Right atrium auricular region (tissue), 2 donors: ENCODE data around the gene CXCL16. TPM values are rescaled to one million over a fixed set of nuclear protein-coding genes. Genes with fewer than 3 reads are reported as not detected.

Experiments
- DNase-seq: peaks from one replicate; pipeline ENCODE4 v3.0.0-alpha.2; 2019; ENCODE audit warnings: low spot score
- H3K27ac ChIP-seq, 2 donors: fragments of 200-600 bp; sonication (generic); 1 replicate in 1 of 2; 2 replicates in 1 of 2; pipeline ENCODE4 v1.5.1; 2016 to 2019
- H3K27me3 ChIP-seq, 2 donors: fragments of 200-600 bp; sonication (generic); one replicate each; pipeline versions ENCODE4 v1.5.1 to v1.6.0; 2017 to 2019
- H3K36me3 ChIP-seq: fragments of 200-600 bp; sonication (generic); one replicate; pipeline ENCODE4 v1.5.1; 2016
- H3K4me1 ChIP-seq, 2 donors: fragments of 200-600 bp; sonication (generic); one replicate each; pipeline versions ENCODE4 v1.5.1 to v1.6.0; 2017 to 2019
- H3K4me3 ChIP-seq, 2 donors: fragments of 200-600 bp; sonication (generic); 1 replicate in 1 of 2; 2 replicates in 1 of 2; pipeline ENCODE4 v1.5.1; 2017 to 2019; ENCODE audit warnings: mild to moderate bottlenecking in 1 of 2, moderate library complexity in 1 of 2
- H3K9me3 ChIP-seq, 2 donors: fragments of 200-600 bp; sonication (generic); one replicate each; pipeline ENCODE4 v1.5.1; 2019
- total RNA-seq, 2 donors: library from RNA; depleted of rRNA; stranded (reverse); fragments of >200 nt; gene quantifications; one replicate each; pipeline ENCODE4 v1.1.0, GENCODE V29; 2016
- TF ChIP-seq, protein P1 (sequence below), 2 donors: fragments of 200-600 bp; sonication (generic); IDR thresholded peaks; one replicate each; pipeline ENCODE4 v1.5.1; 2019; ENCODE audit warnings: antibody characterized with exemption in 2 of 2

CXCL16 gene
- total RNA-seq, 2 donors from 2014 or later, result 5.2 to 12.4 TPM

- TF ChIP-seq, protein P1, sequence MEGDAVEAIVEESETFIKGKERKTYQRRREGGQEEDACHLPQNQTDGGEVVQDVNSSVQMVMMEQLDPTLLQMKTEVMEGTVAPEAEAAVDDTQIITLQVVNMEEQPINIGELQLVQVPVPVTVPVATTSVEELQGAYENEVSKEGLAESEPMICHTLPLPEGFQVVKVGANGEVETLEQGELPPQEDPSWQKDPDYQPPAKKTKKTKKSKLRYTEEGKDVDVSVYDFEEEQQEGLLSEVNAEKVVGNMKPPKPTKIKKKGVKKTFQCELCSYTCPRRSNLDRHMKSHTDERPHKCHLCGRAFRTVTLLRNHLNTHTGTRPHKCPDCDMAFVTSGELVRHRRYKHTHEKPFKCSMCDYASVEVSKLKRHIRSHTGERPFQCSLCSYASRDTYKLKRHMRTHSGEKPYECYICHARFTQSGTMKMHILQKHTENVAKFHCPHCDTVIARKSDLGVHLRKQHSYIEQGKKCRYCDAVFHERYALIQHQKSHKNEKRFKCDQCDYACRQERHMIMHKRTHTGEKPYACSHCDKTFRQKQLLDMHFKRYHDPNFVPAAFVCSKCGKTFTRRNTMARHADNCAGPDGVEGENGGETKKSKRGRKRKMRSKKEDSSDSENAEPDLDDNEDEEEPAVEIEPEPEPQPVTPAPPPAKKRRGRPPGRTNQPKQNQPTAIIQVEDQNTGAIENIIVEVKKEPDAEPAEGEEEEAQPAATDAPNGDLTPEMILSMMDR (IDR thresholded peaks at IDR 0.05), result no peak
- no peaks in the 10 kb centered on the region for H3K36me3 ChIP-seq
- H3K4me1 ChIP-seq, result peaks cover 0 to 20% of the 10 kb centered on the region in 2 donors
- no peaks in the 10 kb centered on the region for H3K27me3 ChIP-seq
- H3K9me3 ChIP-seq, result no peaks in the 10 kb centered on the region
- no peak overlapping the region for H3K4me3 ChIP-seq
- DNase-seq, result no peak
- H3K27ac ChIP-seq, result no peak overlapping the region
Measured at GRCh38 chr17:4734857-4735475, 4.8 kb downstream of the CXCL16 start.

DNA sequence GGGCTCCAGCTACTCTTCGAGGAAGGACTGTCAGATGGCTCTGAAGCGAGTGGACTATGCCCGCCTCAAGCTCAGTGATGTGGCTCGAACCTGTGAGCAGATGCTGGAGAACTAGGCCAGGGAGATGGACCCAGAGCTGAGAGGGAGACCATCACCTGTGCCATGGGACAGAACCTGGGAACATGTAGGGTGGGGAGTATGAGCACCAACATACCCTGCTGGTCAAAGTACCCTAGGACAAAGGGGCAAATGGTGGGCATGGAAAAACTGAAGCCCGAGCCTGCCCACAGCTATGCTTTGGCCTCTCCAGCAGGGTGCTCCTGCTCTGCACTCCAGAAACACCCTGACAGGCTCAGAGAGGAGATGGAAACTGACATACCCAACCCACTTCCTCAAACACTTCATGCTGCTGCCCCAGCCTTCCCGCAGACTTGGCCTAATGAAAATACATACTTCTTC is 6.6 kb downstream of the CXCL16 start:
- no peak overlapping the region for H3K27ac ChIP-seq
- no peak for DNase-seq
- H3K36me3 ChIP-seq, result no peaks in the 10 kb centered on the region
- H3K9me3 ChIP-seq, result no peaks in the 10 kb centered on the region
- H3K27me3 ChIP-seq, result no peaks in the 10 kb centered on the region
- TF ChIP-seq, protein P1 (IDR thresholded peaks at IDR 0.05), result no peak
- peaks cover 0 to 6% of the 10 kb centered on the region in 2 donors for H3K4me1 ChIP-seq
- no peak overlapping the region for H3K4me3 ChIP-seq

- no peak for DNase-seq
- Histone ChIP-seq H3K4me3 (no peak overlapping the region), H3K36me3 (no peaks in the 10 kb centered on the region), H3K27me3 (no peaks in the 10 kb centered on the region), H3K4me1 (peaks cover 0 to 6% of the 10 kb centered on the region in 2 donors), H3K27ac (no peak overlapping the region), H3K9me3 (no peaks in the 10 kb centered on the region)
- TF ChIP-seq, protein P1 (IDR thresholded peaks at IDR 0.05), result no peak
Measured at GRCh38 chr17:4728124-4728523, 11.6 kb downstream of the CXCL16 start.

DNA sequence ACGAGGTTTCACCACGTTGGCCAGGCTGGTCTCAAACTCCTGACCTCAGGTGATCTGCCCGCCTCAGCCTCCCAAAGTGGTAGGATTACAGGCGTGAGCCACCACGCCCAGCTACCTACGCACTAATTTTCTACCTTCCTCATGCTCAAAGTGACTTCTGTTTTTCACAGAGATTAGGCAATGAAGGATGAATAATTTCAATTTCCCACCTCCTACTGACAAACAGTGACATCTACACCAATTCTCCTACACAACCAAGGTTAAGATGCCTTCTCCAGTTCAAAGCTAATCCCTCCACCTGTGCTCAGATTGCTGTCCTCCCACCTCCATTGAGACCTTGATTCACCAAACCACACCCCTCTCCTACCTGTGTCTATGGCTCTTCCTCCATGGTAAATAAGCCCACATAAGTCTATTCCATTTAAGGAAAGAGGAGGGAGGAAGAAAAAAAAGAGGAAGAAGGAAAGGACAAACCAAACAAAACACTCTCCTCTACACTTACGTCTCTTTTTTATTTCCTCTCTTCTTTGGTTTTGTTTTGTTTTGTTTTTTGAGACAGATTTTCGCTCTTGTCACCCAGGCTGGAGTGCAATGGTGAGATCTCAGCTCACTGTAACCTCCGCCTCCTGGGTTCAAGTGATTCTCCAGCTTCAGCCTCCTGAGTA is 13.9 kb downstream of the CXCL16 start:
- no peak for DNase-seq
- H3K36me3 ChIP-seq, result no peaks in the 10 kb centered on the region
- H3K27me3 ChIP-seq, result no peaks in the 10 kb centered on the region
- H3K4me3 ChIP-seq, result no peak overlapping the region
- H3K9me3 ChIP-seq, result no peaks in the 10 kb centered on the region
- H3K4me1 ChIP-seq, result peaks cover 0 to 4% of the 10 kb centered on the region in 2 donors
- TF ChIP-seq, protein P1 (IDR thresholded peaks at IDR 0.05), result no peak
- no peak overlapping the region for H3K27ac ChIP-seq

GRCh38 chr17:4724650-4725049 is 15.1 kb downstream of the CXCL16 start:
- Histone ChIP-seq H3K4me1 (peaks cover 0 to 8% of the 10 kb centered on the region in 2 donors), H3K36me3 (no peaks in the 10 kb centered on the region), H3K4me3 (no peak overlapping the region), H3K9me3 (no peaks in the 10 kb centered on the region), H3K27me3 (no peaks in the 10 kb centered on the region), H3K27ac (no peak overlapping the region)
- DNase-seq, result no peak
- TF ChIP-seq, protein P1 (IDR thresholded peaks at IDR 0.05), result no peak
